Middle frontal gyrus (tissue), 1 donor: ENCODE measurements around the gene PRKAR2B.
"Not testable (repeated sequence)": the region's sequence is repeated elsewhere in the genome, so short reads cannot be mapped to it uniquely, and the experiment has no call there.

Source experiments
- DNase-seq: peaks from one replicate; pipeline ENCODE4 v3.0.0-alpha.2; 2015; ENCODE audit warnings: low spot score; ENCODE audit errors: extremely low spot score

PRKAR2B gene

GRCh38 chr7:107076781-107077698 is 32.5 kb downstream of the PRKAR2B start:
- DNase-seq, result no peak

GRCh38 chr7:107077699-107078516 is 33.4 kb downstream of the PRKAR2B start:
- DNase-seq, result no peak

GRCh38 chr7:107078517-107078966 is 34.0 kb downstream of the PRKAR2B start:
- no peak for DNase-seq

GRCh38 chr7:107079212-107079940 is 34.9 kb downstream of the PRKAR2B start:
- DNase-seq, result no peak

- no peak for DNase-seq
These were observed 35.6 kb downstream of the PRKAR2B start for GRCh38 chr7:107080099-107080505.

GRCh38 chr7:107080533-107080932 is 36.0 kb downstream of the PRKAR2B start:
- no peak for DNase-seq

GRCh38 chr7:107085180-107085579 is 40.7 kb downstream of the PRKAR2B start:
- DNase-seq, result no peak

GRCh38 chr7:107089627-107090026 is 45.1 kb downstream of the PRKAR2B start:
- DNase-seq, result no peak

GRCh38 chr7:107090457-107090856 is 46.0 kb downstream of the PRKAR2B start:
- no peak for DNase-seq

GRCh38 chr7:107091306-107091705 is 46.8 kb downstream of the PRKAR2B start:
- DNase-seq, result no peak

GRCh38 chr7:107093671-107094070 is 49.2 kb downstream of the PRKAR2B start:
- not testable (repeated sequence) for DNase-seq

GRCh38 chr7:107099154-107099553 is 54.6 kb downstream of the PRKAR2B start:
- DNase-seq, result not testable (repeated sequence)

GRCh38 chr7:107100824-107101223 is 56.3 kb downstream of the PRKAR2B start:
- DNase-seq, result no peak

GRCh38 chr7:107103369-107103768 is 58.9 kb downstream of the PRKAR2B start:
- no peak for DNase-seq

- DNase-seq, result no peak
These were observed 60.3 kb downstream of the PRKAR2B start for GRCh38 chr7:107104801-107105200.

GRCh38 chr7:107105591-107106245 is 61.2 kb downstream of the PRKAR2B start:
- no peak for DNase-seq

GRCh38 chr7:107108793-107109371 is 64.4 kb downstream of the PRKAR2B start:
- no peak for DNase-seq

- DNase-seq, result no peak
These were observed 65.5 kb downstream of the PRKAR2B start for GRCh38 chr7:107109955-107110354.

- DNase-seq, result no peak
These were observed 66.7 kb downstream of the PRKAR2B start for GRCh38 chr7:107111196-107111595.

GRCh38 chr7:107113866-107114265 is 69.4 kb downstream of the PRKAR2B start:
- no peak for DNase-seq

- DNase-seq, result no peak
These were observed 70.6 kb downstream of the PRKAR2B start for GRCh38 chr7:107115114-107115513.
